HCT116 (cell line): Measurements from ENCODE around the gene CCDC120. TPM values are rescaled to one million over a fixed set of nuclear protein-coding genes. Genes with fewer than 3 reads are reported as not detected.

ENCODE experiments used
- ATAC-seq: fragments of 200-7000 bp; cut with Tn5 transposase; 2 replicates; pipeline ENCODE4 v1.9.1; 2020; ENCODE audit warnings: mild to moderate bottlenecking, moderate library complexity
- BruUV-seq: library from RNA; stranded (reverse); fragments of 400-500 nt; replicated peaks from 2 replicates; lab custom pipeline; 2021; lab: Mats Ljungman, UMichigan
- CTCF ChIA-PET: fragments of 300-600 bp; sonication (Branson Sonifier 250); formaldehyde crosslinking; loops from one replicate; lab custom pipeline; 2021; ENCODE audit warnings: antibody characterized with exemption; lab: Charles Lee
- POLR2A ChIA-PET: fragments of 300-600, 350-600 bp; sonication (Branson Sonifier 250); formaldehyde crosslinking; loops from one replicate; lab custom pipeline; 2021; ENCODE audit warnings: antibody characterized with exemption; lab: Charles Lee
- RAD21 ChIA-PET, 2 experiments: fragments of 300-600 bp; sonication (Branson Sonifier 250); formaldehyde crosslinking; loops; one replicate each; lab custom pipeline; 2023; ENCODE audit warnings: low total read pairs in 2 of 2; ENCODE audit not compliant: uncharacterized antibody in 2 of 2, unreplicated experiment in 2 of 2, low non-redundant PET in 1 of 2; lab: Charles Lee
- DNase-seq: peaks from one replicate; pipeline ENCODE4 v3.0.0-alpha.2; 2010; ENCODE audit warnings: low read depth, low spot score
- H2AFZ ChIP-seq: fragments of 200-600 bp; shearing (Covaris generic), sonication (generic); 2 replicates; pipeline ENCODE4 v1.6.1; 2017; ENCODE audit warnings: low read depth, mixed run types, mixed read lengths, antibody characterized with exemption, low read length; ENCODE audit not compliant: poor library complexity, severe bottlenecking
- H3K27ac ChIP-seq: 2 replicates; pipeline ENCODE4 v1.5.1; 2012; ENCODE audit warnings: low read depth, low read length
- H3K27me3 ChIP-seq: fragments of 200-600 bp; sonication (generic); 2 replicates; pipeline ENCODE4 v1.6.1; 2016; ENCODE audit warnings: mixed run types, low read length, mixed read lengths; ENCODE audit not compliant: insufficient read depth
- H3K36me3 ChIP-seq, 2 experiments: fragments of 200-500 bp in 1 of 2; fragments of 200-600 bp in 1 of 2; sonication (Bioruptor generic) in 1 of 2; sonication (generic) in 1 of 2; 2 replicates each; pipeline versions ENCODE4 v1.5.1 to v1.6.1; 2014 to 2016; ENCODE audit warnings: low read length in 2 of 2, inconsistent platforms in 1 of 2, mixed read lengths in 1 of 2, mixed run types in 1 of 2; ENCODE audit not compliant: insufficient read depth in 2 of 2, control insufficient read depth in 1 of 2
- H3K4me1 ChIP-seq, 2 experiments: fragments of 200-600 bp in 1 of 2; sonication (generic) in 1 of 2; 2 replicates each; pipeline versions ENCODE4 v1.5.1 to v1.6.1; 2012 to 2017; ENCODE audit warnings: low read length in 2 of 2, inconsistent platforms in 1 of 2, mild to moderate bottlenecking in 1 of 2, mixed read lengths in 1 of 2, mixed run types in 1 of 2, moderate library complexity in 1 of 2; ENCODE audit not compliant: insufficient read depth in 2 of 2, control insufficient read depth in 1 of 2
- H3K4me2 ChIP-seq: fragments of 200-600 bp; sonication (generic); 2 replicates; pipeline ENCODE4 v1.6.1; 2017; ENCODE audit warnings: mixed run types, low read length, mixed read lengths
- H3K4me3 ChIP-seq, 2 experiments: fragments of 200-600 bp in 1 of 2; sonication (generic) in 1 of 2; replicated peaks in 1 of 2; 2 replicates each; pipeline ENCODE4 v1.5.1; 2011 to 2016; ENCODE audit warnings: low read length in 2 of 2, control low read depth in 1 of 2, low read depth in 1 of 2, mild to moderate bottlenecking in 1 of 2, mixed read lengths in 1 of 2, mixed run types in 1 of 2
- H3K79me2 ChIP-seq: fragments of 200-600 bp; sonication (generic); 2 replicates; pipeline ENCODE4 v1.6.1; 2017; ENCODE audit warnings: mild to moderate bottlenecking, mixed run types, low read length, moderate library complexity, mixed read lengths; ENCODE audit not compliant: insufficient read depth
- H3K9ac ChIP-seq: fragments of 200-600 bp; sonication (generic); 2 replicates; pipeline ENCODE4 v1.6.1; 2016; ENCODE audit warnings: low read length, mixed read lengths
- H3K9me2 ChIP-seq: fragments of 200-600 bp; sonication (generic), shearing (Covaris generic); 2 replicates; pipeline ENCODE4 v1.6.1; 2017; ENCODE audit warnings: mixed run types, mild to moderate bottlenecking, moderate library complexity; ENCODE audit not compliant: insufficient read depth
- H3K9me3 ChIP-seq, 2 experiments: fragments of 200-500 bp in 1 of 2; fragments of 200-600 bp in 1 of 2; sonication (Bioruptor generic) in 1 of 2; sonication (generic) in 1 of 2; 2 replicates each; pipeline ENCODE4 v1.6.1; 2014 to 2017; ENCODE audit warnings: low read length in 2 of 2, mixed read lengths in 2 of 2, inconsistent platforms in 1 of 2, low read depth in 1 of 2, mild to moderate bottlenecking in 1 of 2, mixed run types in 1 of 2, moderate library complexity in 1 of 2; ENCODE audit not compliant: control insufficient read depth in 1 of 2, insufficient read depth in 1 of 2
- H4K20me1 ChIP-seq: fragments of 200-600 bp; sonication (generic), shearing (Covaris generic); 2 replicates; pipeline ENCODE4 v1.6.1; 2017; ENCODE audit warnings: mixed run types, mild to moderate bottlenecking, moderate library complexity; ENCODE audit not compliant: insufficient read depth
- CTCF ChIP-seq, 3 experiments: fragments of 200-600 bp in 1 of 3; sonication (generic) in 1 of 3; IDR thresholded peaks in 2 of 3; conservative IDR thresholded peaks in 1 of 3; 2 replicates each; pipeline ENCODE4 v1.5.1; 2012 to 2017; ENCODE audit warnings: low read depth in 2 of 3, low read length in 2 of 3, antibody characterized with exemption in 1 of 3, borderline replicate concordance in 1 of 3, control low read depth in 1 of 3, mild to moderate bottlenecking in 1 of 3, mixed read lengths in 1 of 3, mixed run types in 1 of 3, moderate library complexity in 1 of 3; ENCODE audit not compliant: insufficient read depth in 1 of 3
- POLR2AphosphoS5 ChIP-seq: IDR thresholded peaks from 2 replicates; pipeline ENCODE4 v1.6.1; 2011; ENCODE audit warnings: mild to moderate bottlenecking, low read depth, low read length, moderate library complexity
- SIN3A ChIP-seq: IDR thresholded peaks from 2 replicates; pipeline ENCODE4 v1.6.1; 2012; ENCODE audit warnings: low read depth
- TCF7L2 ChIP-seq: IDR thresholded peaks from 2 replicates; pipeline ENCODE4 v1.7.0; 2011; ENCODE audit warnings: borderline replicate concordance, inconsistent platforms; ENCODE audit not compliant: insufficient read depth, insufficient read length; ENCODE audit errors: extremely low read depth
- YY1 ChIP-seq: IDR thresholded peaks from 2 replicates; pipeline ENCODE4 v1.6.1; 2011; ENCODE audit warnings: low read length, low read depth, moderate library complexity, mild to moderate bottlenecking; ENCODE audit not compliant: insufficient replicate concordance; ENCODE audit errors: extremely low read depth
- ZFX ChIP-seq: fragments of 450-650 bp; IDR thresholded peaks from 2 replicates; pipeline ENCODE4 v1.6.1; 2017
- intact Hi-C: fragments of 100-400 bp; cut with micrococcal nuclease; formaldehyde crosslinking; loops from 2 replicates; pipeline ENCODE4 v1.10.0; 2022
- total RNA-seq: library from RNA; stranded (reverse); gene quantifications from one replicate; pipeline ENCODE4 v1.2.1, GENCODE V29; 2021; ENCODE audit not compliant: unreplicated experiment

The CCDC120 gene
- total RNA-seq, 1 experiment from 2014 or later: 13.5 TPM

- H3K36me3 ChIP-seq: no peaks in the 10 kb centered on the region
- intact Hi-C loops: no loop called here
- RAD21 ChIA-PET: no interaction called here
- H3K79me2 ChIP-seq: no peaks in the 10 kb centered on the region
- CTCF ChIA-PET: interaction anchor here (1.3 kb wide), 1 partner anchor 92 kb away, joined by 3 read pairs; no protein-coding TSS in a partner anchor
- peak; percentile 72 for TF ChIP-seq POLR2AphosphoS5
- no peak for TF ChIP-seq CTCF (IDR thresholded peaks at IDR 0.05 in 2 of 3, conservative IDR thresholded peaks at IDR 0.05 in 1 of 3; ENCODE audit: borderline replicate concordance in 1 of 3, insufficient read depth in 1 of 3, low read depth in 2 of 3, low read length in 2 of 3)
- TF ChIP-seq ZFX: peak; percentile 24; the same call in 1 of the 2 replicates
- TF ChIP-seq TCF7L2: no peak
- TF ChIP-seq SIN3A: no peak
- TF ChIP-seq YY1: peak; percentile 19
- H3K4me2 ChIP-seq: peak overlapping the region; percentile 90
- peak overlapping the region; percentile 81 for H3K27ac ChIP-seq
- no peaks in the 10 kb centered on the region for H3K9me3 ChIP-seq
- H3K4me1 ChIP-seq: peaks cover 0 to 7% of the 10 kb centered on the region in 2 experiments; a peak in 1 of 4 replicates
- POLR2A ChIA-PET: interaction anchor here (0.6 kb wide), 1 partner anchor 13 kb away, joined by 4 read pairs; no protein-coding TSS in a partner anchor
- H3K4me3 ChIP-seq: peak overlapping the region; percentile 57 to 77
- H2AFZ ChIP-seq: no peak overlapping the region
- no peaks in the 10 kb centered on the region for H4K20me1 ChIP-seq
- H3K27me3 ChIP-seq: no peaks in the 10 kb centered on the region
- ATAC-seq (peak; percentile 94), DNase-seq (peak; percentile 85)
- H3K9ac ChIP-seq: peak overlapping the region; percentile 72
- TSS peak; percentile 85 for BruUV-seq
- no peaks in the 10 kb centered on the region for H3K9me2 ChIP-seq
Measured at GRCh38 chrX:49100704-49101628, 42.2 kb downstream of the CCDC120 start.
